Progenitor cell of endocrine pancreas (in vitro differentiated cells): Measurements from ENCODE around the gene TCF15. TPM values are rescaled to one million over a fixed set of nuclear protein-coding genes. Genes with fewer than 3 reads are reported as not detected.

Experiments used
- DNase-seq: peaks from one replicate; pipeline ENCODE4 v3.0.0; 2021; ENCODE audit warnings: low spot score; ENCODE audit not compliant: unreplicated experiment
- H3K27ac Mint-ChIP-seq: 2 replicates; pipeline ENCODE4 v1.8.0; 2021; ENCODE audit warnings: mild to moderate bottlenecking, moderate library complexity, mixed read lengths
- H3K27me3 Mint-ChIP-seq: 2 replicates; pipeline ENCODE4 v1.8.0; 2021; ENCODE audit warnings: mixed read lengths
- H3K36me3 Mint-ChIP-seq: 2 replicates; pipeline ENCODE4 v1.8.0; 2022; ENCODE audit warnings: mixed read lengths; ENCODE audit not compliant: insufficient read depth
- H3K4me1 Mint-ChIP-seq: 2 replicates; pipeline ENCODE4 v1.8.0; 2021; ENCODE audit warnings: low read depth, mixed read lengths
- H3K4me3 Mint-ChIP-seq: 2 replicates; pipeline ENCODE4 v1.8.0; 2021; ENCODE audit warnings: low read depth, mild to moderate bottlenecking, moderate library complexity, mixed read lengths
- H3K9me3 Mint-ChIP-seq: 2 replicates; pipeline ENCODE4 v1.8.0; 2021; ENCODE audit warnings: low read depth, mixed read lengths
- CTCF ChIP-seq: fragments of 200-600 bp; sonication (generic); IDR thresholded peaks from one replicate; pipeline ENCODE4 v1.5.0; 2021; ENCODE audit warnings: antibody characterized with exemption, mild to moderate bottlenecking; ENCODE audit not compliant: unreplicated experiment
- total RNA-seq: library from RNA; stranded (reverse); gene quantifications from 2 replicates; pipeline ENCODE4 v1.2.1, GENCODE V29; 2021

TCF15 gene
- total RNA-seq, 1 donor from 2014 or later: not detected

- no peak for TF ChIP-seq CTCF
- H3K27ac Mint-ChIP-seq: no peak overlapping the region
- DNase-seq: no peak
- H3K4me1 Mint-ChIP-seq: no peaks in the 10 kb centered on the region
- H3K4me3 Mint-ChIP-seq: no peak overlapping the region
- H3K27me3 Mint-ChIP-seq: peaks cover 45% of the 10 kb centered on the region
- H3K9me3 Mint-ChIP-seq: peaks cover 9% of the 10 kb centered on the region
- peaks cover 3% of the 10 kb centered on the region for H3K36me3 Mint-ChIP-seq
Observed at GRCh38 chr20:622161-622560, 12.1 kb upstream of the TCF15 start.

- Mint-ChIP-seq H3K4me1 (no peaks in the 10 kb centered on the region), H3K4me3 (no peak overlapping the region), H3K36me3 (peaks cover 3% of the 10 kb centered on the region), H3K9me3 (peaks cover 9% of the 10 kb centered on the region), H3K27ac (no peak overlapping the region), H3K27me3 (peaks cover 39% of the 10 kb centered on the region)
- TF ChIP-seq CTCF: no peak
- DNase-seq: no peak
Observed at GRCh38 chr20:621125-621756, 11.1 kb upstream of the TCF15 start.

- DNase-seq: no peak
- Mint-ChIP-seq H3K9me3 (peaks cover 9% of the 10 kb centered on the region), H3K27me3 (peaks cover 37% of the 10 kb centered on the region), H3K27ac (no peak overlapping the region), H3K4me1 (no peaks in the 10 kb centered on the region), H3K36me3 (peaks cover 3% of the 10 kb centered on the region), H3K4me3 (no peak overlapping the region)
- TF ChIP-seq CTCF: no peak
Observed at GRCh38 chr20:620246-620645, 10.1 kb upstream of the TCF15 start.

- H3K4me3 Mint-ChIP-seq: no peak overlapping the region
Observed at GRCh38 chr20:618980-619379, 8.9 kb upstream of the TCF15 start.

GRCh38 chr20:617934-618690 is 8.0 kb upstream of the TCF15 start:
- Mint-ChIP-seq H3K4me1 (no peaks in the 10 kb centered on the region), H3K27ac (no peak overlapping the region)
- TF ChIP-seq CTCF: no peak

More at GRCh38 chr20:618980-619379, 8.9 kb upstream of the TCF15 start:
- no peak for TF ChIP-seq CTCF
- H3K27me3 Mint-ChIP-seq: peaks cover 43% of the 10 kb centered on the region
- no peak for DNase-seq
- H3K27ac Mint-ChIP-seq: no peak overlapping the region
- peaks cover 3% of the 10 kb centered on the region for H3K36me3 Mint-ChIP-seq
- no peaks in the 10 kb centered on the region for H3K4me1 Mint-ChIP-seq
- H3K9me3 Mint-ChIP-seq: peaks cover 9% of the 10 kb centered on the region

More at GRCh38 chr20:617934-618690, 8.0 kb upstream of the TCF15 start:
- H3K36me3 Mint-ChIP-seq: peaks cover 3% of the 10 kb centered on the region
- peaks cover 47% of the 10 kb centered on the region for H3K27me3 Mint-ChIP-seq
- H3K9me3 Mint-ChIP-seq: peaks cover 9% of the 10 kb centered on the region
- H3K4me3 Mint-ChIP-seq: no peak overlapping the region
- DNase-seq: no peak
